B cell (primary cell): ENCODE data around the gene CMIP. TPM values are rescaled to one million over a fixed set of nuclear protein-coding genes. Genes with fewer than 3 reads are reported as not detected.

Experiments used
- ATAC-seq: fragments of 200-7000 bp; cut with Tn5 transposase; one replicate; pipeline ENCODE4 v1.10.0; 2021; ENCODE audit warnings: low read depth, mild to moderate bottlenecking, moderate number of reproducible peaks, moderate library complexity
- CTCF ChIA-PET: fragments of 350-600 bp; sonication (Branson Sonifier 250); formaldehyde crosslinking; loops from one replicate; lab custom pipeline; 2021; ENCODE audit warnings: antibody characterized with exemption, inconsistent platforms; lab: Charles Lee
- POLR2A ChIA-PET: fragments of 350-600 bp; sonication (Branson Sonifier 250); formaldehyde crosslinking; loops from one replicate; lab custom pipeline; 2021; ENCODE audit warnings: antibody characterized with exemption; lab: Charles Lee
- DNase-seq: peaks from one replicate; pipeline ENCODE4 v3.0.0; 2013
- H2AFZ ChIP-seq: 2 replicates; pipeline ENCODE4 v1.6.1; 2012; ENCODE audit warnings: mild to moderate bottlenecking, low read depth, low read length; ENCODE audit not compliant: insufficient read depth, poor library complexity, severe bottlenecking
- H3K27ac ChIP-seq, 2 donors: 1 replicate in 1 of 2; 2 replicates in 1 of 2; pipeline ENCODE4 v1.5.1; 2012 to 2013; ENCODE audit warnings: low read length in 2 of 2, mild to moderate bottlenecking in 2 of 2, moderate library complexity in 1 of 2
- H3K27me3 ChIP-seq, 4 experiments: fragments of 200-600 bp in 1 of 4; sonication (generic) in 1 of 4; replicated peaks in 1 of 4; 1 replicate in 2 of 4; 2 replicates in 2 of 4; pipeline versions ENCODE4 v1.6.1 to v1.7.0; 2013 to 2016; ENCODE audit warnings: low read length in 3 of 4, mild to moderate bottlenecking in 2 of 4, mixed read lengths in 1 of 4, moderate library complexity in 1 of 4; ENCODE audit not compliant: insufficient read depth in 4 of 4, control insufficient read depth in 3 of 4; ENCODE audit errors: control extremely low read depth in 1 of 4
- H3K36me3 ChIP-seq, 2 experiments: replicated peaks in 1 of 2; 1 replicate in 1 of 2; 2 replicates in 1 of 2; pipeline versions ENCODE4 v1.6.1 to v1.7.1; 2013; ENCODE audit warnings: low read length in 1 of 2; ENCODE audit not compliant: insufficient read depth in 2 of 2, control insufficient read depth in 1 of 2; ENCODE audit errors: control extremely low read depth in 1 of 2, extremely low read depth in 1 of 2
- H3K4me1 ChIP-seq, 2 donors: fragments of 200-600 bp in 1 of 2; sonication (generic) in 1 of 2; 1 replicate in 1 of 2; 2 replicates in 1 of 2; pipeline versions ENCODE4 v1.5.1 to v1.6.1; 2013 to 2017; ENCODE audit warnings: low read length in 2 of 2; ENCODE audit not compliant: control insufficient read depth in 2 of 2, insufficient read depth in 2 of 2
- H3K4me2 ChIP-seq: replicated peaks from 2 replicates; pipeline ENCODE3; 2012; ENCODE audit warnings: mild to moderate bottlenecking, low read depth, low read length; ENCODE audit not compliant: poor library complexity, severe bottlenecking
- H3K4me3 ChIP-seq, 5 experiments: fragments of 200-600 bp in 1 of 5; sonication (generic) in 1 of 5; 1 replicate in 3 of 5; 2 replicates in 2 of 5; pipeline versions ENCODE4 v1.5.1 to v1.7.0; 2011 to 2016; ENCODE audit warnings: low read length in 4 of 5, mild to moderate bottlenecking in 4 of 5, low read depth in 2 of 5, control low read depth in 1 of 5, moderate library complexity in 1 of 5; ENCODE audit not compliant: insufficient read depth in 1 of 5; ENCODE audit errors: control extremely low read depth in 1 of 5, extremely low read depth in 1 of 5
- H3K79me2 ChIP-seq: fragments of 200-600 bp; sonication (generic); one replicate; pipeline ENCODE4 v1.6.0; 2016; ENCODE audit warnings: low read length; ENCODE audit not compliant: control insufficient read depth, insufficient read depth
- H3K9ac ChIP-seq: fragments of 200-600 bp; sonication (generic); 2 replicates; pipeline ENCODE4 v1.6.1; 2017; ENCODE audit warnings: mild to moderate bottlenecking, low read length, moderate library complexity
- H3K9me3 ChIP-seq, 3 donors: one replicate each; pipeline versions ENCODE4 v1.6.1 to v1.7.1; 2013; ENCODE audit warnings: low read length in 2 of 3; ENCODE audit not compliant: control insufficient read depth in 2 of 3, insufficient read depth in 1 of 3; ENCODE audit errors: control extremely low read depth in 1 of 3
- H4K20me1 ChIP-seq: 2 replicates; pipeline ENCODE4 v1.6.0; 2012; ENCODE audit warnings: mild to moderate bottlenecking, low read length; ENCODE audit not compliant: insufficient read depth, control insufficient read depth, poor library complexity, severe bottlenecking
- H3K27ac Mint-ChIP-seq: one replicate; pipeline ENCODE4 v1.8.0; 2021; ENCODE audit warnings: mixed read lengths
- H3K27me3 Mint-ChIP-seq: one replicate; pipeline ENCODE4 v1.8.0; 2021; ENCODE audit warnings: mixed read lengths
- H3K4me1 Mint-ChIP-seq: one replicate; pipeline ENCODE4 v1.8.0; 2021; ENCODE audit warnings: mixed read lengths
- H3K4me3 Mint-ChIP-seq: one replicate; pipeline ENCODE4 v1.8.0; 2021; ENCODE audit warnings: mixed read lengths
- H3K9me3 Mint-ChIP-seq: one replicate; pipeline ENCODE4 v1.8.0; 2022; ENCODE audit warnings: mixed read lengths; ENCODE audit not compliant: insufficient read depth
- EZH2 ChIP-seq: IDR thresholded peaks from 2 replicates; pipeline ENCODE4 v1.6.1; 2012; ENCODE audit warnings: borderline replicate concordance, low read depth, mild to moderate bottlenecking, moderate library complexity, low read length; ENCODE audit not compliant: insufficient read depth, poor library complexity, severe bottlenecking
- WGBS: methylation state at CpG from one replicate; pipeline ENCODE4 v1.1.5; 2013; ENCODE audit warnings: missing lambda C conversion rate; ENCODE audit not compliant: insufficient coverage; 5-methylcytosine and 5-hydroxymethylcytosine counted together
- intact Hi-C: fragments of 100-400 bp; cut with micrococcal nuclease; formaldehyde crosslinking; loops from one replicate; pipeline ENCODE4 v1.10.0; 2022
- polyA plus RNA-seq: library from polyadenylated mRNA; depleted of rRNA; stranded (reverse); fragments of >200 nt; gene quantifications from 2 replicates; pipeline ENCODE4 v1.2.3, GENCODE V29; 2012
- total RNA-seq, 2 donors: library from RNA; stranded (reverse); fragments of 120-200 nt in 1 of 2; gene quantifications; 1 replicate in 1 of 2; 2 replicates in 1 of 2; pipeline versions ENCODE4 v1.2.3 to v1.2.4, GENCODE V29; 2013 to 2022
- TF ChIP-seq, protein P1 (sequence below): fragments of 200-600 bp; IDR thresholded peaks from one replicate; pipeline ENCODE4 v1.8.0; 2022; ENCODE audit warnings: antibody characterized with exemption, mild to moderate bottlenecking

The CMIP gene
- total and polyA plus RNA-seq, 2 donors (not counting 1 experiment from before 2014, with no cell fraction given), result 27.1 to 155 TPM

DNA sequence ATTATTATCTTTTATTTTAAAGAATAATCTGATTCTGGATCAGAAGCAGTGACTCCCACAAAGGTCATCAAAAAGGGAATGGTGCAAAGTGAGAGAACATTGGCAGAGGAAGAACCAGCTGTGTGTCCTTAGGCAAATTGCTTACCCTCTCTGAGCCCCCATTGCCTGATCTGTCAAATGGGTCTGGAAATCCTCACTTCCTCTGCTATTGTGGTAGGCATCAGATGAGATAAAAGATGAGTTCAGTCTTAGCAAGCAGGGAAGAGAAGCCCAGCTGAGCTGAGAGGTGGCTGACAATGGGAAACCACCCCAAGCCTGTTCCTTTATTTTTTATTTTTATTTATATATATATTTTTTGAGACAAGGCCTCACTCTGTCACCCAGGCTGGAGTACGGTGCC, 310.2 kb downstream of the CMIP start:
- CTCF ChIA-PET, result interaction anchor here (0.6 to 2.2 kb wide), 5 partner anchors 15 to 355 kb away, joined by 3 to 11 read pairs (median 3); no protein-coding TSS in a partner anchor

More for the DNA sequence above, 310.2 kb downstream of the CMIP start:
- H3K4me3 Mint-ChIP-seq, result no peak overlapping the region
- no peak for DNase-seq
- WGBS, result 83% methylated on average over 1 of the region's 1 CpG
- Histone ChIP-seq H3K9me3 (no peaks in the 10 kb centered on the region), H2AFZ (no peak overlapping the region), H3K4me3 (no peak overlapping the region), H3K4me1 (peaks cover 49 to 65% of the 10 kb centered on the region in 2 donors), H3K27ac (no peak overlapping the region), H4K20me1 (no peaks in the 10 kb centered on the region), H3K36me3 (peaks cover 3 to 21% of the 10 kb centered on the region in 2 experiments), H3K79me2 (peaks cover 82% of the 10 kb centered on the region), H3K4me2 (no peak overlapping the region), H3K9ac (no peak overlapping the region), H3K27me3 (no peaks in the 10 kb centered on the region)
- TF ChIP-seq, protein P1, sequence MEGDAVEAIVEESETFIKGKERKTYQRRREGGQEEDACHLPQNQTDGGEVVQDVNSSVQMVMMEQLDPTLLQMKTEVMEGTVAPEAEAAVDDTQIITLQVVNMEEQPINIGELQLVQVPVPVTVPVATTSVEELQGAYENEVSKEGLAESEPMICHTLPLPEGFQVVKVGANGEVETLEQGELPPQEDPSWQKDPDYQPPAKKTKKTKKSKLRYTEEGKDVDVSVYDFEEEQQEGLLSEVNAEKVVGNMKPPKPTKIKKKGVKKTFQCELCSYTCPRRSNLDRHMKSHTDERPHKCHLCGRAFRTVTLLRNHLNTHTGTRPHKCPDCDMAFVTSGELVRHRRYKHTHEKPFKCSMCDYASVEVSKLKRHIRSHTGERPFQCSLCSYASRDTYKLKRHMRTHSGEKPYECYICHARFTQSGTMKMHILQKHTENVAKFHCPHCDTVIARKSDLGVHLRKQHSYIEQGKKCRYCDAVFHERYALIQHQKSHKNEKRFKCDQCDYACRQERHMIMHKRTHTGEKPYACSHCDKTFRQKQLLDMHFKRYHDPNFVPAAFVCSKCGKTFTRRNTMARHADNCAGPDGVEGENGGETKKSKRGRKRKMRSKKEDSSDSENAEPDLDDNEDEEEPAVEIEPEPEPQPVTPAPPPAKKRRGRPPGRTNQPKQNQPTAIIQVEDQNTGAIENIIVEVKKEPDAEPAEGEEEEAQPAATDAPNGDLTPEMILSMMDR, result no peak
- TF ChIP-seq EZH2, result no peak
- intact Hi-C loops, result no loop called here
- POLR2A ChIA-PET, result interaction anchor here (1.0 to 1.7 kb wide), 3 partner anchors 11 to 68 kb away, joined by 4 to 7 read pairs (median 4); no protein-coding TSS in a partner anchor
- no peaks in the 10 kb centered on the region for H3K27me3 Mint-ChIP-seq
- H3K9me3 Mint-ChIP-seq, result no peaks in the 10 kb centered on the region
- H3K4me1 Mint-ChIP-seq, result peaks cover 64% of the 10 kb centered on the region
- no peak overlapping the region for H3K27ac Mint-ChIP-seq
- no peak for ATAC-seq
